ENCODE data around the gene ZNHIT1. TPM values are rescaled to one million over a fixed set of nuclear protein-coding genes. Genes with fewer than 3 reads are reported as not detected.
A peak's percentile ranks its signal among the peaks of the same experiment; 100 is the strongest.

Gene ZNHIT1
- total RNA-seq, 1 donor from 2014 or later: 55.4 TPM

GRCh38 chr7:101170617-101171441 is 47.1 kb upstream of the ZNHIT1 start:
- H3K4me1 ChIP-seq: peaks cover 35% of the 10 kb centered on the region
- H3K27ac ChIP-seq: no peak overlapping the region
- peaks cover 98% of the 10 kb centered on the region for H3K27me3 ChIP-seq (ENCODE audit: low read depth)
- H3K4me3 ChIP-seq: no peak overlapping the region
- ATAC-seq: no peak
- no peaks in the 10 kb centered on the region for H3K36me3 ChIP-seq
- no peak for DNase-seq
- intact Hi-C loops (cut with DNase I): no loop called here
- TF ChIP-seq, protein P1, sequence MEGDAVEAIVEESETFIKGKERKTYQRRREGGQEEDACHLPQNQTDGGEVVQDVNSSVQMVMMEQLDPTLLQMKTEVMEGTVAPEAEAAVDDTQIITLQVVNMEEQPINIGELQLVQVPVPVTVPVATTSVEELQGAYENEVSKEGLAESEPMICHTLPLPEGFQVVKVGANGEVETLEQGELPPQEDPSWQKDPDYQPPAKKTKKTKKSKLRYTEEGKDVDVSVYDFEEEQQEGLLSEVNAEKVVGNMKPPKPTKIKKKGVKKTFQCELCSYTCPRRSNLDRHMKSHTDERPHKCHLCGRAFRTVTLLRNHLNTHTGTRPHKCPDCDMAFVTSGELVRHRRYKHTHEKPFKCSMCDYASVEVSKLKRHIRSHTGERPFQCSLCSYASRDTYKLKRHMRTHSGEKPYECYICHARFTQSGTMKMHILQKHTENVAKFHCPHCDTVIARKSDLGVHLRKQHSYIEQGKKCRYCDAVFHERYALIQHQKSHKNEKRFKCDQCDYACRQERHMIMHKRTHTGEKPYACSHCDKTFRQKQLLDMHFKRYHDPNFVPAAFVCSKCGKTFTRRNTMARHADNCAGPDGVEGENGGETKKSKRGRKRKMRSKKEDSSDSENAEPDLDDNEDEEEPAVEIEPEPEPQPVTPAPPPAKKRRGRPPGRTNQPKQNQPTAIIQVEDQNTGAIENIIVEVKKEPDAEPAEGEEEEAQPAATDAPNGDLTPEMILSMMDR (IDR thresholded peaks at IDR 0.05): no peak
- H3K9me3 ChIP-seq: no peaks in the 10 kb centered on the region

DNA sequence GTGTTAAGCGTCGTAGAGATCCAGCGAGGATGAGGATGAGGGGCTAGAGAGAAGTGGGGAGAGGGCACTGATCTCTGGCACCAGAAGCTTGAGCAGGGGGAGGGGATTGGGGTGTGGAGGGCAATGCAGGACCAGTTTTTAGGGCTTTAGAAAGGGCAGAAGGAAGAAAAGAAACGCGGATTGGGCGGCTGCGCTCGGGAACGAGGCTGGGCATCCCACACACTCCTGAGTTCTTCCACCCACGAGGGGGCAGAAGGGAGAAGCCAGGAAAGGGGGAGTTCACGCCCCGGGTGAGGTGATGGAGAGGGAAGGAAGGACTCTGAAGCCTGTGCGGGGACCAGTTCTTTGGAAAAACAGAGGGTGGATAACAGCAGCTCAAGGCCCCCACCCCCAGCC is 46.5 kb upstream of the ZNHIT1 start:
- Histone ChIP-seq H3K9me3 (no peaks in the 10 kb centered on the region), H3K27ac (no peak overlapping the region), H3K4me1 (peaks cover 32% of the 10 kb centered on the region), H3K4me3 (no peak overlapping the region), H3K27me3 (ENCODE audit: low read depth) (peaks cover 98% of the 10 kb centered on the region), H3K36me3 (no peaks in the 10 kb centered on the region)
- no peak for ATAC-seq
- TF ChIP-seq, protein P1 (IDR thresholded peaks at IDR 0.05): no peak
- no peak for DNase-seq
- intact Hi-C loops (cut with DNase I): no loop called here

- intact Hi-C loops (cut with DNase I): no loop called here
- Histone ChIP-seq H3K27ac (no peak overlapping the region), H3K4me3 (no peak overlapping the region), H3K27me3 (ENCODE audit: low read depth) (peaks cover 100% of the 10 kb centered on the region), H3K4me1 (peaks cover 32% of the 10 kb centered on the region), H3K9me3 (no peaks in the 10 kb centered on the region), H3K36me3 (no peaks in the 10 kb centered on the region)
- TF ChIP-seq, protein P1 (IDR thresholded peaks at IDR 0.05): no peak
- DNase-seq (no peak), ATAC-seq (no peak)
Observed at GRCh38 chr7:101172005-101172853, 45.7 kb upstream of the ZNHIT1 start.

- Histone ChIP-seq H3K27me3 (ENCODE audit: low read depth) (peaks cover 100% of the 10 kb centered on the region), H3K4me1 (peaks cover 32% of the 10 kb centered on the region), H3K27ac (no peak overlapping the region), H3K4me3 (peak overlapping the region; percentile 13), H3K9me3 (no peaks in the 10 kb centered on the region), H3K36me3 (no peaks in the 10 kb centered on the region)
- DNase-seq: peak; percentile 83
- TF ChIP-seq, protein P1 (IDR thresholded peaks at IDR 0.05): no peak
- peak; percentile 67 to 83 for ATAC-seq
- intact Hi-C loops (cut with DNase I): no loop called here
Observed at GRCh38 chr7:101172854-101173751, 44.9 kb upstream of the ZNHIT1 start.

GRCh38 chr7:101173752-101174244 is 44.2 kb upstream of the ZNHIT1 start:
- H3K27ac ChIP-seq: no peak overlapping the region
- peaks cover 32% of the 10 kb centered on the region for H3K4me1 ChIP-seq
- no peaks in the 10 kb centered on the region for H3K36me3 ChIP-seq
- H3K4me3 ChIP-seq: peak overlapping the region; percentile 13
- H3K9me3 ChIP-seq: no peaks in the 10 kb centered on the region
- DNase-seq (no peak), ATAC-seq (peak; percentile 48 to 54)
- intact Hi-C loops (cut with DNase I): no loop called here
- H3K27me3 ChIP-seq (ENCODE audit: low read depth): peaks cover 100% of the 10 kb centered on the region
- TF ChIP-seq, protein P1 (IDR thresholded peaks at IDR 0.05): no peak

All from lower lobe of right lung (tissue), 2 donors.